IPS-18a (cell line): ENCODE measurements around the gene LSM14A.
"Not testable (repeated sequence)": the region's sequence is repeated elsewhere in the genome, so short reads cannot be mapped to it uniquely, and the experiment has no call there.

Source experiments
- H3K27ac ChIP-seq: one replicate; pipeline ENCODE4 v1.5.1; 2013; ENCODE audit warnings: low read length
- H3K27me3 ChIP-seq: one replicate; pipeline ENCODE4 v1.6.1; 2013; ENCODE audit warnings: mild to moderate bottlenecking, low read length; ENCODE audit not compliant: control insufficient read depth, insufficient read depth
- H3K36me3 ChIP-seq: one replicate; pipeline ENCODE4 v1.6.1; 2013; ENCODE audit warnings: low read depth, low read length; ENCODE audit not compliant: control insufficient read depth
- H3K4me1 ChIP-seq: one replicate; pipeline ENCODE4 v1.6.1; 2013; ENCODE audit warnings: low read depth, low read length; ENCODE audit not compliant: control insufficient read depth
- H3K4me3 ChIP-seq: one replicate; pipeline ENCODE4 v1.5.1; 2013; ENCODE audit warnings: low read length
- H3K9ac ChIP-seq: one replicate; pipeline ENCODE4 v1.6.1; 2013; ENCODE audit warnings: mild to moderate bottlenecking, low read length, moderate library complexity
- H3K9me3 ChIP-seq: one replicate; pipeline ENCODE4 v1.6.1; 2013; ENCODE audit warnings: low read depth, low read length; ENCODE audit not compliant: control insufficient read depth

LSM14A gene

GRCh38 chr19:34248941-34249340, 76.6 kb downstream of the LSM14A start:
- H3K4me3 ChIP-seq = no peak overlapping the region
- no peaks in the 10 kb centered on the region for H3K4me1 ChIP-seq
- no peak overlapping the region for H3K27ac ChIP-seq
- H3K9me3 ChIP-seq = no peaks in the 10 kb centered on the region
- no peaks in the 10 kb centered on the region for H3K36me3 ChIP-seq
- no peak overlapping the region for H3K9ac ChIP-seq
- no peaks in the 10 kb centered on the region for H3K27me3 ChIP-seq

- not testable (repeated sequence) for H3K27me3 ChIP-seq, H3K4me1 ChIP-seq, H3K9me3 ChIP-seq, H3K27ac ChIP-seq, H3K9ac ChIP-seq, H3K36me3 ChIP-seq, H3K4me3 ChIP-seq
These were observed 80.9 kb downstream of the LSM14A start for GRCh38 chr19:34253167-34253566.

- not testable (repeated sequence) for H3K9me3 ChIP-seq, H3K27ac ChIP-seq, H3K36me3 ChIP-seq, H3K27me3 ChIP-seq, H3K4me1 ChIP-seq
- peak overlapping the region; percentile 93 for H3K4me3 ChIP-seq
- H3K9ac ChIP-seq = peak overlapping the region; percentile 74
These were observed 81.4 kb downstream of the LSM14A start for GRCh38 chr19:34253681-34254045.

GRCh38 chr19:34254046-34254697, 81.9 kb downstream of the LSM14A start, which contains the start of gene GARRE1:
Gene GARRE1, plus strand, starts transcription at chr19:34254554. Its CDS starts 45,920 bp downstream, at chr19:34300474.
- Histone ChIP-seq H3K27ac (no peak within 1 kb of the TSS), H3K27me3 (no peaks in the 10 kb centered on the region), H3K9ac (peak within 1 kb of the TSS; percentile 74), H3K4me3 (peak within 1 kb of the TSS; percentile 93), H3K36me3 (no peaks in the 10 kb centered on the region), H3K4me1 (no peaks in the 10 kb centered on the region), H3K9me3 (no peaks in the 10 kb centered on the region)

- Histone ChIP-seq H3K4me3 (peak overlapping the region; percentile 80), H3K9me3 (no peaks in the 10 kb centered on the region), H3K36me3 (no peaks in the 10 kb centered on the region), H3K4me1 (no peaks in the 10 kb centered on the region), H3K27ac (no peak overlapping the region), H3K9ac (peak overlapping the region; percentile 60), H3K27me3 (no peaks in the 10 kb centered on the region)
These were observed 82.6 kb downstream of the LSM14A start for GRCh38 chr19:34254698-34255432.

GRCh38 chr19:34255546-34255945, 83.2 kb downstream of the LSM14A start:
- Histone ChIP-seq H3K27me3 (no peaks in the 10 kb centered on the region), H3K4me3 (peak overlapping the region; percentile 80), H3K27ac (no peak overlapping the region), H3K9ac (peak overlapping the region; percentile 60), H3K4me1 (no peaks in the 10 kb centered on the region), H3K9me3 (no peaks in the 10 kb centered on the region), H3K36me3 (no peaks in the 10 kb centered on the region)

- H3K27me3 ChIP-seq = no peaks in the 10 kb centered on the region
- no peak overlapping the region for H3K27ac ChIP-seq
- no peaks in the 10 kb centered on the region for H3K9me3 ChIP-seq
- no peaks in the 10 kb centered on the region for H3K4me1 ChIP-seq
- no peaks in the 10 kb centered on the region for H3K36me3 ChIP-seq
- H3K4me3 ChIP-seq = no peak overlapping the region
- H3K9ac ChIP-seq = no peak overlapping the region
These were observed 84.7 kb downstream of the LSM14A start for GRCh38 chr19:34256835-34257558.

- no peaks in the 10 kb centered on the region for H3K36me3 ChIP-seq
- H3K9me3 ChIP-seq = no peaks in the 10 kb centered on the region
- no peak overlapping the region for H3K27ac ChIP-seq
- H3K27me3 ChIP-seq = no peaks in the 10 kb centered on the region
- H3K4me3 ChIP-seq = no peak overlapping the region
- H3K9ac ChIP-seq = no peak overlapping the region
- H3K4me1 ChIP-seq = no peaks in the 10 kb centered on the region
These were observed 85.2 kb downstream of the LSM14A start for GRCh38 chr19:34257559-34257924.

GRCh38 chr19:34259367-34260095, 87.2 kb downstream of the LSM14A start:
- no peak overlapping the region for H3K27ac ChIP-seq
- H3K9me3 ChIP-seq = no peaks in the 10 kb centered on the region
- H3K27me3 ChIP-seq = no peaks in the 10 kb centered on the region
- H3K4me1 ChIP-seq = no peaks in the 10 kb centered on the region
- H3K36me3 ChIP-seq = no peaks in the 10 kb centered on the region
- H3K4me3 ChIP-seq = no peak overlapping the region
- H3K9ac ChIP-seq = no peak overlapping the region

GRCh38 chr19:34260771-34261173, 88.5 kb downstream of the LSM14A start:
- Histone ChIP-seq H3K9me3 (no peaks in the 10 kb centered on the region), H3K9ac (no peak overlapping the region), H3K27me3 (no peaks in the 10 kb centered on the region), H3K27ac (no peak overlapping the region), H3K4me1 (peaks cover 6% of the 10 kb centered on the region), H3K36me3 (no peaks in the 10 kb centered on the region), H3K4me3 (no peak overlapping the region)

GRCh38 chr19:34261334-34262109, 89.2 kb downstream of the LSM14A start:
- H3K9me3 ChIP-seq = no peaks in the 10 kb centered on the region
- H3K27me3 ChIP-seq = no peaks in the 10 kb centered on the region
- no peaks in the 10 kb centered on the region for H3K36me3 ChIP-seq
- no peak overlapping the region for H3K4me3 ChIP-seq
- no peak overlapping the region for H3K27ac ChIP-seq
- no peak overlapping the region for H3K9ac ChIP-seq
- peaks cover 6% of the 10 kb centered on the region for H3K4me1 ChIP-seq
